ENCODE measurements around the gene GALK1.

Gene GALK1

GRCh38 chr17:75724016-75725003 is 40.7 kb downstream of the GALK1 start:
- DNase-seq (ENCODE audit: low read depth in 2 of 2), result no peak

DNA sequence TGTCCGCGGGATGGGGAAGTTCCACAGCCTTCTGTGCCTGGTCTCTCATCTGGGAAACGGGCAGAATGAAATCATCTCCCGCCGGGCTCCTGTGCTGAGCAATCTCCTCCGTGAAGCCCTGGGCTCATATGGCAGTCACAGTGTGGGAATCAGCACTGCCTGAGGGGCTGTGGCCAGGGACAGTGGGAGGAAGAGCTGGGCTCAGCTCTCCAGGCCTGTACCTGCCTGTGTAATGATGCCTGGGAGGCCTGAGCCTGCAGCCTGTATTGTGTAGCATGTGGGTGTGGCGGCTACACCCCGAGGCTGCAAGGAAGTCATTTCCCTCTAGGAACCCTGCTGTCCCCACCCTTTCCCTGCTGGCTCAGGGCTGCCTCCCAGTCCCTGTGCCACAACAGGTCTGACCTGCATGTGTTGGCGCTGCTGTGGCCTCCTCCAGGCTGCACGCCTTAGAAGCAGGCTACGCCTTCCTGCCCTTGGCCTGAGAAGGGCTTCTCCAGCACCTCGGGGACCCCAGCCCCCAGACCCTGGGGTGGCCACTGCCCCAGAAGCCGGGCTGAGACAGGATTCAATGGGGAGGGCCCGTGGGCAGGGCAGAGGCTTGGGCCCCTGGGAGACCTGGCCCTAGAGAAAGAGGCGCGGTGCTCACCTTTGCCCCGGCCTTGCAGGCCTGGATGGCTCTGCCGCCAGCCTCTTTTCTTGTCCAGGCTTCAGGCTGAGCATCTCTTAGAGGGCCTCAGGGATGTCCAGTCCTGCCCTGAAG is 41.6 kb downstream of the GALK1 start:
- no peak for DNase-seq (ENCODE audit: low read depth in 2 of 2)

GRCh38 chr17:75722542-75723095 is 42.4 kb downstream of the GALK1 start:
- no peak for DNase-seq (ENCODE audit: low read depth in 2 of 2)

GRCh38 chr17:75722076-75722475 is 42.9 kb downstream of the GALK1 start:
- DNase-seq (ENCODE audit: low read depth in 2 of 2), result no peak

- no peak for DNase-seq (ENCODE audit: low read depth in 2 of 2)
Measured at GRCh38 chr17:75721463-75722011, 43.5 kb downstream of the GALK1 start.

DNA sequence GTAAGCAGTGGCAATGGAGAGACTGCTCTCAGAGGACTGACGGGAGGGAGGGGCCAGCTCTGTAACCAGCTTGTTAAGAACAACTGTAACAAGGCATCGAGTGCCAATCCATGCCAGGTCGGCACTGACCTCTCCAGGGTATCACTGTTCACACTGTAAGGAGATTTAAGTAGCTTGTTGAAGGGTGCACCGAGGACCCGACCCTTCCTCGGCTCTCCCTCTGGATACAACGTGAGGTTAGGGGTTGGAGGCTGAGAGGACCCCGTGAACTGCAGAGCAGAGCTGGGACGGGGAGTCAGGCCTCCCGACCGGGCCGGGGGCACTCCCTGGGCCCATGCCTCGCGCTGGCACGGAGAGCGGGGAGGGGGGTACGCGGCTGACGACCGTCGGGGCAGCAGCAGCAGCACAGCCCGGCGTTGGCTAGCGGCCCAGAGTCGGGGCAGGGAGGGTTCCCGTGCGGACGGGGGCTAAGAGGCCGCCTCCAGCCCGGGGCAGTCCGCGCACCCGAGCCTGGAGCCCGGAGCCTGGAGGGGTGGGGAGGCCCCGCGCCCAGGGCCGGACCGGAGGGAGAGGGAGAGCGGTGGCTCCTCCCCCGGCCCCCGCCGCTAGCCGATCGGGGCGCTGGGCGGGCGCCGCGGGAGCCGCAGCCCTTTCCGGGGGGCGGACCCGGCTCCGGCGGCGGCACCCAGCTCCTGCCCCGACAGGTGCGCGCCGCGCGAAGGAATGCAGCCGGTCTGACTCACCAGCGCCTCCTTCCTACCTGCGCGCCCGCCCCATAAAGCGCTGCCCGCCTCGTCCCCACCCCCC is 44.1 kb downstream of the GALK1 start, which contains the start of gene ITGB4:
Gene ITGB4 (plus strand): TSS at position 804 of the 807 bp plus-strand sequence. CDS start 3,245 bp downstream, outside the sequence.
- peak; percentile 15 to 29 for DNase-seq (ENCODE audit: low read depth in 2 of 2)

- DNase-seq (ENCODE audit: low read depth in 2 of 2), result no peak
Measured at GRCh38 chr17:75719732-75720131, 45.3 kb downstream of the GALK1 start.

DNA sequence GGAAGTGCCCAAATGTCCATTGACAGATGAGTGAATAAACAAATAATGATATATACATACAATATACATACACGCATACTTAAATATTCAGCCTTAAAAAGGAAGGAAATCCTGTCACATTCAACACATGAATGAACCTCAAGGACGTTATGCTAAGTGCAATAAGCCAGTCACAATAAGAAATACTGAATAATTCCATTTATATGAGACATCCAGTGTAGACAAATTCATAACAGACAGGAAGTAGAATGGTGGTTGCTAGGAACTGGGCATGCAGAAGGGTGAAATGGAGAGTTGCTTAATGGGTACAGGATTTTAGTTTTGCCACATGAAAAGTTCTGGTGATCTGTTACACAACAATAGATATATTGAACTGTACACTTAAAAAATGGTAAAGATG is 52.5 kb downstream of the GALK1 start:
- no peak for DNase-seq (ENCODE audit: low read depth in 2 of 2)
